ENCODE data around the gene ZMIZ1.

GRCh38 chr10:79020015-79020491 is 48.7 kb upstream of the ZMIZ1 start:
- TF ChIP-seq CTCF (IDR thresholded peaks at IDR 0.05) (no peak), POLR2A (IDR thresholded peaks at IDR 0.05) (no peak)

Data from body of pancreas (tissue), 4 donors.